Stimulated activated CD4-positive, alpha-beta T cell treated with anti-CD3 and anti-CD28 coated beads, Interleukin-2, amount 100 ng/mL, for 4 hours (primary cell): ENCODE data around the gene PGPEP1.
A peak's percentile ranks its signal among the peaks of the same experiment; 100 is the strongest.

Source experiments
- DNase-seq: peaks from one replicate; pipeline ENCODE4 v3.0.0-alpha.2; 2020; ENCODE audit warnings: low read depth

The PGPEP1 gene

DNA sequence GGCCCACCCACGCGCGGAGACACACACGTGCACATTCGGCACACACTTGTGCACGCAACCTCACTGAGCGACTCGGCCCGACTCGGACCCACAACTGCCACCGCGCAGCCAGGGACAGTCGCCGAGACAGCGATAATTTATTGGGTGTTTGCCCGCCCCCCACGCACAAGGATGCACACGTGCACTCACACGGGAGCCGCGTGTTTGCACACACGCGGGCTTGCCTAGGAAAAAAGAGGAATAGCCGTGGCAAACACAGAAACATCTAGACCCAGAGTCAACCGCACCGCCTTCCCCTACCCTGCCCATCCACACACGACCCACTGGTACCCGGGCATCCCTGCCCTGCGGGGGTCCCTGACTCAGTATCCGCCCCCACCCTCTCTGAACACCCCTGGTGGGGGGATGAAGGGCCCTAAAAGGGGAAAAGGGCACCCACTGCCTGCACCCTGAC is 77.7 kb downstream of the PGPEP1 start:
- peak; percentile 33 for DNase-seq

GRCh38 chr19:18418483-18419194 is 78.2 kb downstream of the PGPEP1 start:
- DNase-seq: no peak

GRCh38 chr19:18419195-18419698 is 78.8 kb downstream of the PGPEP1 start, which contains the start of gene SSBP4:
SSBP4 (plus strand) TSS chr19:18419398; CDS start chr19:18419649, 251 bp downstream.
- peak; percentile 43 for DNase-seq
